Stomach smooth muscle (tissue), 2 donors: ENCODE results near the gene ELMO3.
A peak's percentile ranks its signal among the peaks of the same experiment; 100 is the strongest.

ENCODE experiments used
- H3K27ac ChIP-seq: one replicate; pipeline ENCODE4 v1.7.0; 2013; ENCODE audit warnings: mild to moderate bottlenecking, low read length, inconsistent platforms
- H3K27me3 ChIP-seq, 2 donors: one replicate each; pipeline ENCODE4 v1.7.0; 2013; ENCODE audit warnings: low read length in 2 of 2; ENCODE audit not compliant: insufficient read depth in 2 of 2, control insufficient read depth in 1 of 2
- H3K36me3 ChIP-seq, 2 donors: one replicate each; pipeline ENCODE4 v1.7.0; 2013; ENCODE audit warnings: low read length in 2 of 2; ENCODE audit not compliant: control insufficient read depth in 2 of 2, insufficient read depth in 2 of 2
- H3K4me1 ChIP-seq: one replicate; pipeline ENCODE4 v1.7.0; 2013; ENCODE audit warnings: low read length; ENCODE audit not compliant: control insufficient read depth, insufficient read depth
- H3K4me3 ChIP-seq, 2 donors: one replicate each; pipeline ENCODE4 v1.7.0; 2013; ENCODE audit warnings: low read length in 2 of 2
- H3K9ac ChIP-seq, 2 donors: one replicate each; pipeline ENCODE4 v1.7.0; 2013; ENCODE audit warnings: low read length in 2 of 2, mild to moderate bottlenecking in 1 of 2
- H3K9me3 ChIP-seq, 2 donors: one replicate each; pipeline ENCODE4 v1.7.0; 2013; ENCODE audit warnings: low read length in 2 of 2; ENCODE audit not compliant: control insufficient read depth in 2 of 2
- donor health status: healthy.
- donor health status: Pancreatic carcinoma.

ELMO3 gene

DNA sequence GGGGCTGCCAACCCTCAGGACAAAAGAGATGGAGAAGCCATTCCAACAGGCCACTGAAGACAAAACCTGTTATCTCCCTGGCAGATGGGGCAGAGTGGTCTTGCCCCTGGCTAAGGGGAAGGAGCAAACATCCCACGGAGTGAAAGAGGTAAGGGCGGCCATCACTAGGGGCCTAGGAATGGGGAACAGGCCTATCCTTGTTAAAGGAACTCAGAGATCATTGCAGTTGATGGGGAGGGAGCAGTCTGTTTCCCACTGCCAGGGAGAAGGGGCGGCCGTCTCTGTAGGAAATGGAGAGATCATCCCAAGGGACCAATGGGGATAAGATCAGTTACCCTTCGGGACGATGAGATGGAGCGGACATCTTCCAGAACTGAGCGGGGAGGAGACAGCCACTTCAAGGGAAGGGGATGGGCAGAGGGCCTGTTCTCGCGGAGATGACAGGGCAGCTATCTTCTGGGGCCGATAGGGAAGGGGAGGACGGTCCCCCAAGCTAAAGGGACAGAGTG is 27.4 kb downstream of the ELMO3 start:
- H3K4me3 ChIP-seq: peak overlapping the region; percentile 75 to 99
- H3K36me3 ChIP-seq: peaks cover 24 to 33% of the 10 kb centered on the region in 2 donors
- H3K9me3 ChIP-seq: no peaks in the 10 kb centered on the region
- peak overlapping the region; percentile 81 for H3K27ac ChIP-seq
- no peaks in the 10 kb centered on the region for H3K27me3 ChIP-seq
- peaks cover 22% of the 10 kb centered on the region for H3K4me1 ChIP-seq
- H3K9ac ChIP-seq: peak overlapping the region; percentile 76 to 93

DNA sequence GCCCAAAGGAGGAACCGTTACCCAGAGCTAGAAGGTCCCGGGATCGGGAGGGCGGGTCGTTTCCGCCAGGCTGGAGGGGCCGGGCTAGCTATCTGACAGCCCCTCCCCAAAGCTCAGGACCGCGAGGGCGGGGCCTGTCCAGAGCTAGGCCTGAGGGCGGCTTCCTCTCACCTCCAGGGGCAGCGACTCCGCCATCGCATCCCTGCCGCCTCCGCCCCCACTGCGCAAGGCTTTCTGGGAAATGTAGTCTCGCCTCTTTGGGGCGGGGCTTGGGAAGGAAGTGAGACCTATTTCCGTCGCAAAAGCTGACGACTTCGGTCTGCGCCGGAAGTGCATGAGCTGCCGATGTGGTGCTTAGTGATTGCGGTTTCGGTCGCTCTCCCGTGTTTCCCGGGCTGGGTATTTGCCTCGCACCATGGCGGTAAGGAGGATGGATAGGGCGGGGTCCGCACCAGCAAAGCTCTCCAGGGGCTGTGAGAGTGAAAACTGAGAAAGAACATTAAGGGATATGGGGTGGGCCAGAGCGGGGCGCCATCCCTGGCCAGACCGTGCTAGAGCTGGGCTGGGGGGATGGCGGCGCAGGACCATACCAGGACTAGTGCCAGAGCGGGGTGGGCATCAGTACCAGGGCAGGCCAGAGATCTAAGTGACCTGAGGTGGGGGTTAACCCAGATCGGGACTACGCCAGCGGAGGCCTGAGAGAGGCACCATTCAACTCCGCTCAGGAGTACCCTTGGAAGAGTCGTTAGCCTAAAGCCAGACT is 28.1 kb downstream of the ELMO3 start, which contains the start of gene TMEM208:
Gene TMEM208, plus strand, starts transcription at position 327 of the 763 bp plus-strand sequence. Its CDS starts 89 bp downstream, at position 416.
- Histone ChIP-seq H3K27ac (peak within 1 kb of the TSS; percentile 81), H3K36me3 (peaks cover 24 to 39% of the 10 kb centered on the region in 2 donors), H3K27me3 (no peaks in the 10 kb centered on the region), H3K4me3 (peak within 1 kb of the TSS; percentile 75 to 99), H3K9me3 (no peaks in the 10 kb centered on the region), H3K4me1 (peaks cover 22% of the 10 kb centered on the region), H3K9ac (peak within 1 kb of the TSS; percentile 76 to 93)

DNA sequence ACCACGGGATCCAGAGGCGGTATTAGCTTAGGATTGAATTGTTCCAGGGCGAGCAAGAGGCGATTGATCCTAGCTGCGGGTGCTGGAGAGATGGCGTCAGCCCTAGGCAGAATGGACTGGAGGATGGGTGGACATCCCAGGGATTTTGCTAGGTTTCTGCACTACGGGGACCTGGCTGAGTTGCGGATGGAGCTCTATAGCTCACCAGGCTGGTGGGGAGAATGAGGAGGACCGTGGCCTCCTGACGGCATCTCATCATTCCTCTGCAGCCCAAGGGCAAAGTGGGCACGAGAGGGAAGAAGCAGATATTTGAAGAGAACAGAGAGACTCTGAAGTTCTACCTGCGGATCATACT is 28.6 kb downstream of the ELMO3 start:
- Histone ChIP-seq H3K4me3 (peak overlapping the region; percentile 75 to 99), H3K36me3 (peaks cover 24 to 39% of the 10 kb centered on the region in 2 donors), H3K4me1 (peaks cover 22% of the 10 kb centered on the region), H3K27me3 (no peaks in the 10 kb centered on the region), H3K9ac (peak overlapping the region; percentile 76 to 93), H3K27ac (peak overlapping the region; percentile 81), H3K9me3 (no peaks in the 10 kb centered on the region)

DNA sequence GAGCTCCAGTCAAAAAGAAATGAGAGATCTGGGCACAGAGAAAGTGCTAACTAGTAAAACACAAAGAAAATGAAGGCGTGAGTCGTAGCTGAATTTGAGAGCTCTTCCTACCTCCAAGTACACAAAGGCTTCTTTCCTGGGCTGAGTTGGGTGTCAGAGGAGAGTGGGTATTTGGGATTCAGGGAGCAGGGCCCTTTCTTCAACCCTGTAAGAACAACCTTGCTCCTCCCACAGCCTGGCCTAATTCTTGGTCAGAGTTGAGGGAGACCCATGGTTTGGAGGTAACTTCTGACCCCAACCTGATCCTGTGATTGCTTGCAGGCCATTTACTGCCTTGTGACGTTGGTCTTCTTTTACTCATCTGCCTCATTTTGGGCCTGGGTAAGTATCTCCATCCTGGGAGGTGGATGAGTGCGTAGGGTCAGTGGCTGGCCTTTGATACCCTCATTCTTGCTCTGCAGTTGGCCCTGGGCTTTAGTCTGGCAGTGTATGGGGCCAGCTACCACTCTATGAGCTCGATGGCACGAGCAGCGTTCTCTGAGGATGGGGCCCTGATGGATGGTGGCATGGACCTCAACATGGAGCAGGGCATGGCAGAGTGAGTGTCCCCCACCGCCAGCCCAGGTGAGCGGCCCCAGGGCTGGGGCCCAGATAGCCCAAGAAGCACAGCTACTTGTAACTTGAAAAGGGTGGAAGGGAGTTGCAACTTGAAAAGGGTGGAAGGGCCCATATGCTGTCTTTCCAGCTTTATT is 29.3 kb downstream of the ELMO3 start:
- Histone ChIP-seq H3K9me3 (no peaks in the 10 kb centered on the region), H3K27ac (no peak overlapping the region), H3K36me3 (peaks cover 24 to 39% of the 10 kb centered on the region in 2 donors), H3K4me1 (peaks cover 22% of the 10 kb centered on the region), H3K4me3 (peak overlapping the region; percentile 75 to 99), H3K9ac (peak overlapping the region in 1 of 2 donors; percentile 76), H3K27me3 (no peaks in the 10 kb centered on the region)

GRCh38 chr16:67228905-67229304 is 30.0 kb downstream of the ELMO3 start:
- Histone ChIP-seq H3K36me3 (peaks cover 24 to 37% of the 10 kb centered on the region in 2 donors), H3K4me3 (no peak overlapping the region), H3K9me3 (no peaks in the 10 kb centered on the region), H3K27ac (no peak overlapping the region), H3K9ac (no peak overlapping the region), H3K27me3 (no peaks in the 10 kb centered on the region), H3K4me1 (peaks cover 22% of the 10 kb centered on the region)

DNA sequence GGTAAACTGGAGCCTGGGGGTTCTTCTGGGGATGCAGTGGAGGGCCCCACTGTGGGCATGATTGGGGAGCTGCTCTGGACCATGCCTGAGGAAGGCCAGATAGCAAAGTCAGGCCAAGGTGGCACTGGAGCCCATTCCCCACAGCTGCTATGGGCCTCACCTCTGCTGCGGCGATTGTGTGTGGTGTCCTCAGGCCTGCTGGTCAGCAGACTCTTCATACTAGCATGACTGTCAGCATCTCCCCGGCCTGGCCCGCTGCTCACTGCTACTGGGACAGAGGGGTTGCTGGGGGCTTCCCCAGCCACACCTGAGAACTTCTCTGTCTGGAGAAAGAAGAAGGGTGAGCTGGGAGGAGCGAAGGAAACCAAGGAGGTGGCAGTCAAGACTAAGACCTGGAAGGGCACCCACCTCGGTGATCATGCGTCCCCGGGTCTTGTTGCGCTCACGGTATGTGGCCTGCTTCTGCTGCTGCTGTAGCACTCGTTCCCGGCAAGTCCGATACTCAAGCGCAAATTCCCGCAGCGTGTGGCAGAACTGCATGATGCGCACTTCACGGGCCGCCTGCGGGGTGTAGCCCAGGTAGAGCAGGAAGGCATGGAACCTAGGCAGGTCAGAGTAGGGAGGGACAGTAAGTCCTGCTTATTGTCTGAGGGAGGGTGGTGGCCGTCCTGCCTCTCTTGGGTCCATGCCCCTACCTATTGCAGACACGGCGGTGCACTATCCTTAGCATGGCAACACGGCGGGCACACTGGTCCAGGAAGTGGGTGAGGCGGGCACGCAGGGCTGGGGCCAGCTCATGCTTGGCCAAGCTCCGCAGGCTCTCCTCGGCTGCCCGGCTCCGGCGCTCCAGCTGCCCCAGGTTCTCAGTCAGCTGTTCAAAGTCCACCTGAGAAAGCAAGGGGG is 31.2 kb downstream of the ELMO3 start:
- H3K27me3 ChIP-seq: no peaks in the 10 kb centered on the region
- H3K9ac ChIP-seq: no peak overlapping the region
- H3K27ac ChIP-seq: no peak overlapping the region
- no peaks in the 10 kb centered on the region for H3K9me3 ChIP-seq
- no peak overlapping the region for H3K4me3 ChIP-seq
- peaks cover 24 to 37% of the 10 kb centered on the region in 2 donors for H3K36me3 ChIP-seq
- H3K4me1 ChIP-seq: peaks cover 22% of the 10 kb centered on the region

- Histone ChIP-seq H3K27ac (no peak overlapping the region), H3K4me3 (no peak overlapping the region), H3K9me3 (no peaks in the 10 kb centered on the region), H3K36me3 (peaks cover 28 to 43% of the 10 kb centered on the region in 2 donors), H3K9ac (no peak overlapping the region), H3K27me3 (no peaks in the 10 kb centered on the region), H3K4me1 (peaks cover 16% of the 10 kb centered on the region)
Observed at GRCh38 chr16:67230809-67231660, 32.1 kb downstream of the ELMO3 start.

- H3K36me3 ChIP-seq: peaks cover 30 to 56% of the 10 kb centered on the region in 2 donors
- no peak overlapping the region for H3K4me3 ChIP-seq
Observed at GRCh38 chr16:67233596-67233995, 34.7 kb downstream of the ELMO3 start.

GRCh38 chr16:67234180-67234597 is 35.3 kb downstream of the ELMO3 start:
- Histone ChIP-seq H3K36me3 (peaks cover 24 to 54% of the 10 kb centered on the region in 2 donors), H3K9me3 (no peaks in the 10 kb centered on the region), H3K27me3 (no peaks in the 10 kb centered on the region), H3K27ac (no peak overlapping the region), H3K4me3 (no peak overlapping the region), H3K4me1 (no peaks in the 10 kb centered on the region), H3K9ac (no peak overlapping the region)

More at GRCh38 chr16:67233596-67233995, 34.7 kb downstream of the ELMO3 start:
- H3K4me1 ChIP-seq: no peaks in the 10 kb centered on the region
- H3K9me3 ChIP-seq: no peaks in the 10 kb centered on the region
- no peak overlapping the region for H3K27ac ChIP-seq
- H3K27me3 ChIP-seq: no peaks in the 10 kb centered on the region
- H3K9ac ChIP-seq: no peak overlapping the region
